Right forelimb (tissue), 1 donor: ENCODE data around the gene LIN7A.

Experiments used
- DNase-seq: peaks from one replicate; pipeline ENCODE4 v3.0.0-alpha.2; 2018

Gene LIN7A

DNA sequence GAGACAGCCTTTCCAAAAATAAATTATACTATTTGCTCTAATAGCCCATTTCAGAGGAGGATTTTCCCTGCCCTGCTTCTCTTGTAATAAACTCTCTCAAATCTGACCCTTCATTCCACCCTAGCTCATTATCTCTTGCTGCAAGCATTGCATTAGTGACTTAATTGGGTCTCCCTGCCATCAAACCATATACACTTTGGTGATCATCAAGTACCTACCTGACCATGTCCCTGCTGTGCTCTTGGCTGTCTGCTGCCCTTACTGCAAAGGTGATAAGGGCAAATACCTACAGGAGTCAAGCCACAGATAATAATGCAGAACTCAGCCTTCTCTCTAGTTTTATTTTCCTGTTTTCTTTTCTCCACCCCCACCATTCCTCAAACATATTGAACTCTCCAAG, 88.4 kb downstream of the LIN7A start:
- no peak for DNase-seq

DNA sequence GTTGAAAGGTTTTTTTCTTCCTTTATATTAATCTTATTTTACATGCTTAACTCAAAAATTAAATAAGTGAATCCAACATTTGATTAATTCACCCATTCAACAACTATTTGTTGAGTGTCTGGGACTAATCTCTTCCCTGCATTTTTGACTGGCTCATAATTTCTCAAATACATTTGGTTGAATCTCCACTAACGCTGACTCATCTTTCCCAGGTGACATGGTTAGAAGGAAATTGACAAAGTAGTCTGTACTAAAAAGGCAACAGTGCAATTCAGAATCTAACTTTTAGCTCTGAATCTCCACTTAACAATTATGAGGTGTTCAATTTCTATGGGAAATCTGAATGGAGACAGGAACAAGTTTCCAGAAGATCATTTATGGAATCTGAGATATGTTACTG, 88.9 kb downstream of the LIN7A start:
- no peak for DNase-seq

DNA sequence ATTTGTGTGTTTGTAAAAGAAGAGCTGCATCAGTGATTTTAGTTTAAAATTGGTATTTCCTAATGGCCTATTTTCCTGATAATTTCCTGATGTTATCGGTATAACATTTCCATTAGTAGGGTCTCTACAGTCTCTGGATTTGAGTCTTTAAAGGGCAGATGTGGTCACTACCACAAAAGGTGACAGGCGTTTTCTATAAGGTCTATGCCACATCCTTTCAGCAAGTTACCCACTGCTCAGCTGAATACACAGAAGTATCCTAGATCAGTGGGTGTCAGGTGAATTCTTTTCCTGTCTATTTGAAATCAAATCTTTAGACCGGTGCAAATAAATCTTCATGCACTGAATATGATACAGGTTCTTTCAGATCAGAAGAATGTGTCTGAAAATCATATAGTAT, 90.2 kb downstream of the LIN7A start:
- no peak for DNase-seq

DNA sequence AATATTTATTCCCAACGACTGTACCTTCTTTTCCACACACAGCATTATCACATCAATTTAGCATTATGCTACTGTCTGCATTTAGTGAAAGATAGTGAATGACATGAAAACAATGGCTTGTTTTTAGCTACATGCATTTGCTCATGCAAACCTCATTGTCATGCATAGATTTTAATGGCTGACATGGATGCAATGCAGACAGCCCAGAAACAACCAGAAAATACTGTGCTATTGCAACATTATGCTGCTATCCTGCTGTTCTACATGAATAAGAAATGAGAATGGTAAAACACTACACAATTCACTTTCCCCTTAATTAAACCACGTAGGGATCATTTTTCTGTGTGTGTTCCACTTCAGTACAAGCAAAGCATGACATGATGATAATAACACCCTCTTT, 90.8 kb downstream of the LIN7A start:
- DNase-seq: no peak

DNA sequence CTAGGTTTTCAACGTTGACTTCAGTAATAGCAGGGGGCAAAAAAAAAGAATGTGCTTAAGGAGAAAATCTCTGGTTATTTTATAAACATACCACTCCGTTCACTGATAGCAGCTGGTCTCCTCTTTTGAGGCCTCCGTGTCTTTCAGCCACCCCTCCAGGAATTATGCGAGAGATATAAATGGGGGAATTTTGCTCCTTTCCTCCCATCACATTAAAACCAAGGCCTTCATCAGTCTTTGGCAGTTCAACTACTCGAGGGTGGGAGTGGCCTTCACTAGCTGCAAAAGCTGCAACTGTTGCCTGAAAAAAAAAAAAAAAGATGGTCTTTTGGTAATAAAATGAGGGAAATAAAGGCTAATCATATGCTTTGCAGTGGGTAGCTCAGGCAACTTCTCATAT, 92.1 kb downstream of the LIN7A start:
- no peak for DNase-seq

DNA sequence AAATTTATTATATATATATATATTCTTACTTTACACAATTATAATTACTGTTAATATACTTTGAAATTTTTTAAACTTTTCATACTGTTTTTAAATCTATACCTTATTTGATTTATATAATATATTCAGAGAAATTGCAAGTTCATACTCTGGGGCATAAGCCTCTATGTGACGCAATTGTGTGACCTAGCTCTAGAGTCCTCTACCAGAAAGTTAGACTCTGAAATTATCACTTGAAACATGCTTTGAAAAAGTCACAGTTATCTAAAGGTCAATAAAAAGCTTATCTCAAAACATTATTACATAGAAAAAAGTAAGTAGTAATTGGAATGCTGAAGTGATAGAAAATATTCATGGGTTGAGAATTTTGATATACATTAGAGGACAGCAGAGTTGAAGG, 93.8 kb downstream of the LIN7A start:
- no peak for DNase-seq

DNA sequence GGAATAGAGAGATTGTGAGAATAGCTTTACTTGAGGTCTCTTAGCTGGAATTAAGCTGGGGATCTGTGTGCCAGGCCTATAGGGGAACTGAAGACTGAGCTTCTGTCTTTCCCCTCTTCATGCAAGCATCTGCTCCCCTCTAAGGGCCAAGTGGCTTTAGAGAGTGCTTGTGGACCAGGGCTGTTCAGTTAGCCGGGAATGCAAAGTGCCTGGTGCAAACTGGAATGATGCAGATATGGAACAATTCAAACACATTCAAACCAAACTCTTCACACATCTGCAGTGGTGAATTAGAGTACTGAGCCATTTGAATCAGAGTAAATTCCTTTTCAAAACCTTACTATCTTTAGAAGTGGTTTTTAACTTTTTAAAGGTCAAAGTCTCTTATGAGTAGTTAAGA, 99.0 kb downstream of the LIN7A start:
- DNase-seq: no peak

DNA sequence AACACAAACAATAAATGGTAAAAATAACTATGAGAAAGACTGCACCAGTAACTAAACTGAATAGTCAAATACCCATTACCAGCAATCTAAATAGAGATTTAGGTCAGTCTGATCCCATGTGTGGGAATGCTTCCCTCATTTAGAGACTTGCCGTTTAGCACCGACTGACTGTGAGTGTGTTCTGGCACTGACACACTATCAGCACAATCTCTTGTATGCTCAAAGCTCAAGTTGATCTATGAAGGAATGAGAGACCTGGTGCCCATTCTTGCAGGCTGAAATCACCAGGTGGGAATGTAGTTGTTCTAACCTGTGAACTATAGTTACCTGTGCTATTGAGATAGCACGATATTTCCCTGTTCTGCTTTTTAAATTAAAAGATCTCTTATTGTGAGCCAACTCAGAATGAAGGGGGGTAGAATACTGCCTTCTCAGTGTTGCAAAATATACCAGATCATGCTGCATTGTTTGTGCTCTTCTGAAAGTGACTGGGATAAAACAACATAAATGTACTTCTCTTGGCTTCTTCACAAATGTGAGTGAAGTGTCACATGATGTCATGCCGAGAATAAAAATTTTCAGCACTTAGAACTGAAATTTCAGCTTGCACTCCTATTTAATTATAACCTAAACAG, 99.6 kb downstream of the LIN7A start:
- no peak for DNase-seq

DNA sequence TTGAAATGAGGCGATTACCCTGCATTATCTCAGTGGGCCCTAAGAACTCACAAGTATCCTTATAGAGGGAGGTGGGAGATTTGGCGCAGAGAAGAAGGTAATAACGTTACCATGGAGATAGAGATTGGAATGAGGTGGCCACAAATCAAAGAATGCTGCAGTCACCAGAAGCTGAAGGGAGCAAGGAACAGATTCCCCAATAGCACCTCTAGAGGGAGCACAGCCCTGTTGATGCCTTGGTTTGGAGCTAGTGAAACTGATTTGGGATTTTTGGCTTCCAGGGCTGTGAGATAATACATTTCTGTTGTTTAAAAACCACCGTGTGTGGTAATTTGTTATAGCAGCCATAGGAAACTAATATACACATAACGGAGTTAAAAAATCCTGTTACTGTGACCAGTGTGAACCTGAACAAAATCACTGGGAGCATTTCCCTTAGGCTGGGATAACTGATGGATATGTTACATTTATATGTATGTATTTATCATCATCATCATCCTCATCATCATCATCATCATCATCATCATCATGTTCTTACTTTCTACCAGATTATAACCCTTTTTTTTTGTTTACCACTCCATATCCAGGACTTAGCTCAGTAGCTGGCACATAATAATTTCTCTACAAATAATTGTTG, 100.3 kb downstream of the LIN7A start:
- no peak for DNase-seq

DNA sequence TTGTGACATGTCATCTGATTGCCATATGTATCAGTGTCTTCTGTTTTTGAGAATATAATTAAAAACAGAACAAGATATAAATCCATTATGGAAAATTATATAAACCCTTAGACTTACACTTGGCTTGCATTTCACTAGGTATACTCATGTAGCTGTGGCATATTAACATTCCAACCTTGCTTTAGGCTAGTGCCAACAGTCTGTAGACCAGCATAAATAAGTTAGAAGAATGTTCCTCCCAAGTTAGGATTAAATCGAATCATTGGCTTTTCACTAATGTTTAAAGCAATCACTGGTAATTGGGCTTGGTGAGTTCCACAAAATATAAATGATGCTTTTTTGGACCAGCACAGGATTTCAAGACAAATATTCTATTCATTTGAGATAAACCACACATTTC, 103.0 kb downstream of the LIN7A start:
- DNase-seq: no peak

DNA sequence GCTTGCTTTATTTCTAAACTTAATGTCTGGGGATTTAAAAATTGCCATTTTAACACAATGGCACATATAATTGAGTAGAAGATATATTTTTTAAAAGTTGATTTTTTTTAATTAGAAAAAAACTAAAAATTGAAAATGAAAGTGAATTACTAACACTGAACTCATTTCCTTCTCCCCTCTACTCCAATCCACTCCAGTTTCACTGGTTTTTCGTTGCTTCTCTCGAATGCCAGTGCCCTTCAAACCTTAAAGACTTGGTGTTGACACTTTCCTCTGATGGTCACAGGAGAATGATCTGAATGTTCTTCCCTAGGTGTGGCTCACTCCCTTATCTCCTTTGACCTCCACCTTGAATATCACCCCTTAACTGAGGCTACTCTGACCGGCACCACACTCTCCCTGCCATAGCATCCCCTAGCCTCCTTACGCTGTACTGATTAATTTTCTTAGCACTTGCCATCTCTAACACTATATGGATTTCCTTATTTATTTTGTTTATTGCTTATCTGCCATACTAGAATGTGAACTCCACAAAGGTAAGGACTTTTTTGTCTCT, 107.1 kb downstream of the LIN7A start:
- no peak for DNase-seq

DNA sequence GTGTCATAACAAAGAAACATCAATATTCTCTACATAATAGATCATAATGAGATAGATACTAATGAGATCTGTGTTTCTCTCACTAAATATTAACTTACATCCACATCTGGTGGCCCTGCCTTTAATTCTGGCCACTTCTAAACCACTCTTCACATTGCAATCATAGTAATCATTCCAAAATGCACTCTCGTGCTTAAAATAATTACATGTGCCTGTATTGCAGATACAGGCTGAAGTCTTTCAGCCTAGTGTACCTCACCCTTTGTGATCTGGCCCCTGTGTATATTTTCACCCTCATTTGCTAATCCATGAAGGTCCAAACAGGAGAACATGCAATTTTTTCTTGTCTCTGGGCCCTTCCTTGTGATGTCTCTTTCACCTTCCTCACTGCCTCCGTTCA, 108.0 kb downstream of the LIN7A start:
- DNase-seq: no peak

DNA sequence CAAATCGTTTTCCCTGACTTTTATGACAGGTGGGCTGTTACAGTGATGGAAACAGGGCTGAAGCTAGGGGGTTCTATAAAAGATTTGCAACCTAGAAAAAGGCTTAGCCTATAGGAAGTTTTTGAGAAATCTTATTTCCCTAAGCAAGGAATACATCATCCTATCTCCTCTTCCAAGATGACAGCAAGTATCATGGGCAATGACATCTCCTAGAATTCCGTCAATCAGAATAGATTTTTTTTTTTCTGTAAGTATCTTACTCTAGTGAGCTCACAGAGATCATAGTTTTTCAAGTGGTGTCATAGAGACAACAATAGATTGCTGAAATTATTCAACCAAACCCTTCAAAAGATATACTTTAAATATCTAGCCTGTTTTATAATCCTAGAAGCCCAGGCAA, 112.2 kb downstream of the LIN7A start:
- DNase-seq: no peak

DNA sequence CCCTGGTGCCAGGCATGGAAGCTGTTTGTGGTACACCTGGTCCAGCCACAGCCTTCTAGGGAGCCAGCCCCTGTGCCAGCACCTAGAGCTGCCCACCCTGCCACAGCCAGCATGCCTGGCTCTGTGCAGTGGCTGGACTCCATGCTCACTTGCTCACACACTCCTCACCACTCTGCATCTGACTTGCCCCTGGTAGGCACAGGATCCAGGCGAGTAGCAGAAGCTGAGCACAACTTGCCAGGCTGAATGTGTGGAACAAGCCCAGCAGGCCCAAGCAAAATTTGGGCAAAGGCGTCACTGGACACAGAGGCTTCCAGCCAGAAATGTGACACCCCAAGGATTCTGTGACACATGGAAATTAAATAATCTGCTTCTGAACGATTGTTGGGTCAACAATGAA, 114.3 kb downstream of the LIN7A start:
- no peak for DNase-seq

DNA sequence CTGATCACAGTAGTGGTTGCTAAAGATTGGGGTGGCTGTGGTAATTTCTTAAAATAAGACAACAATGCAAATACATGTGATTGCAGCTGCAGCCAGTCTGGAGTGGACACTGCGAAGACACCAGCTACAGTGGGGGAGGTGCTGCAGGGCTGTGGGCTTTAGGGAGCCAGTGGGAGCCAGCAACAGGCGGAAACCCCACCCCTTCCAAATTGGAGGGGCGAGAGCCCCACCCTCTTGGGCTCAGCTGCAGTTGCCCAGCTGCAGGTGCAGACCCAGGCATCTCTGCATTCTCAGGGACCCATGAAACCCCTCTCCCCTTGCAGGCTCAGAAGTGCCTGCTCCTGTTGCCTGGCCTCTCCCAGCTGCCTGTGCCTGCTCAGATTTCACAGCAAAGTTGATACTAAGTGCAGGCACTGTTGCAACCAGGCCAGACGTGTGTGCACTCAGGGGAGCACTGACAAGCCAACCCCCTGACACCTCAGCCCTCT, 116.2 kb downstream of the LIN7A start:
- no peak for DNase-seq

DNA sequence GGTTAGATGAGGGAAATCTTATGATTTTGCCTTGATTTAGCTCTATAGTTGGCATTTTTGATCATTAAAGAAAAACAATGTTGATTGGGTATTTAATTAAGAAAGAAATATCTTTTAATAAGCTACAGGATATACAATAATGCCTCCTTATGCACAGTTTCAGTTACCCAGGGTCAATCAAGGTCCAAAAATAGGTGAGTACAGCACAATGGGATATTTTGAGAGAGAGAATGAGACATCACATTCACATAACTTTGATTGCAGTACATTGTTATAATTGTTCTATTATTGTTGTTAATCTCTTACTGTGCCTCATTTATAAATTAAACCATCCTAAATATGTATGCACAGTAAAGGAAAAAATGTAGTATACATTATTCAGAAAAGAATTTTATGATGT, 118.9 kb downstream of the LIN7A start:
- DNase-seq: no peak

DNA sequence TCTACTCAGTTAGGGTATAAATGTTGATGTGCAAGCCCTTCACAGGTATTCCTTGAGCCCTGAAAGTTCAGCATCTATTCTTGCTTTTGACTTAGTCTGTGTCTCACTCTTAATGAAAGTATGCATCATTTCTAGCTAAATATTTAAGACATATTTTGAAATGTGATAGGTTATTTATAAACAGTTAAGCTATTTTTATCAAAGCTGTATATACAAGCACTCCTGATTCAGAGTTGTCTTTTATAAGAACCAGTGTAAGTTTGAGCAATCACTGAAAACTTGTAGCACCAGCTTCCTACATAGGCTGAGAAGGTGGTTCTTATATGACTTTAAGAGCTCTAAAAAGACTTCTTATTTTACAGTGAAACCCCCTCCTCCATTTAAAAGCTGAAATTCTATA, 122.4 kb downstream of the LIN7A start:
- DNase-seq: no peak

DNA sequence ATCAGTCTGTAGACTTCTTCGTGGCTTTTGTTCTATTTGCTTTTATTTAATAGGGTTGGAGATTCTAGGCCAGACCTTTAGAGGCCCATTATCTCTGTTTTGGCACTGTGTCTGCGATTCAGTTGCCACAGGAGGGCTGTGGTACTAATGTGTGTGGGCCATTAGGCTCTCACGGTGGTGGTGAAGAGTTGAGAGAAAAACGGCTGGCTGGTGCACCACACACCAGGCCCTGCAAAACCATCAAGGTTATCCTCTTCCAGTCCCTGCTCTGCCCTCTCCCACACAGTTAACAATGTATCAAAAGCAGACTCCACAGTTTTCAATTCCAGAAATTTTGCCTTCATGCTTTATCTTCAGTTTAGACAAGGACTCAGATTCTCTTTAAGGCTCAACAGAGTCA, 123.3 kb downstream of the LIN7A start:
- no peak for DNase-seq

DNA sequence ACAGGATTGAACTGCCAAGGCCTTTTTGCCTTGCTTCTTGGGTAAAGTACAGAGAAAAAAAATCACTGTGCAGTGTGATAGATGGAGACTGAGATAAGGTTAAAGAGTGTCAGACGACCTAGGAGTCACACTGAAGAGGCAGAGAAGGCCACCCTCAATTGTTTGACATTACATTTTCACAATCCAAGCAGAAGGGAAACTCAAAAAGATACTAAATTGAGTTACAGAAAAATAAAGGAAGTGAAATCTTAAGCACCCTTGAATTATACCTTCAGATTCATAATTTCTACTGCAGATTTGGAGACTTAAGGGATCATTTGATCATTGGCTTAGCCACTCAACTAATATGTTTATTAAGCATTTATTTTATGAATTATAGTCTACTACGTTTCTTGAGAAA, 123.9 kb downstream of the LIN7A start:
- no peak for DNase-seq

DNA sequence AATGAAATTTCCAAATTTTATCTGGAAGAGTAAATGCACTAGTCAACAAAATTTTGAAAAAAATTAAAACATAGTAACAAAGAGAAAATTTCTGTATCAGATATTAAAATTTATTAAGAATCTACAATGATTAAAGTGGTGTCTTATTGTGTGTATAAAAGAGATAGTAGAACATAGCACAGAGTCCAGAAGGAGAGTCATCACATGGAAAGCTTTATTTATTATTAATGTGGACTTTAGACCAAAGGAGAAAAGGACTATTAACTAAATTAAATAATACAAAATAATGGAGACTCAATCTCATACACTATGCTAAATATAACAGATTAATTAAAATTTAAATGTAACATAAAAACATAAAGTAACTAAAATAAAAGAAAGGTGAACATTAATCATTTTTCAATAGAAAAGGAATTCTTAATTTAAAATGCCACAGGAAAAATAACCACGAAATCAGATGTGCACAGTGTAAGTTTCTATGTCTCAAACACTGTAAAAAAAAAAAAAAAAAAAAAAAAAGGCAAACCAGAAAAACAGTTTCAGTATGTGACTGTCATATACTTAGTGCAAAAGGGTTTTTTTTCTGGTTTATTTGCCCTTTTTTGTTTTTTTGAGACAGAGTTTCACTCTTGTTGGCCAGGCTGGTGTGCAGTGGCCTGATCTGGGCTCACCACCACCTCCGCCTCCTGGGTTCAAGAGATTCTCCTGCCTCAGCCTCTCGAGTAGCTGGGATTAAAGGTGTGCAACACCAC, 125.6 kb downstream of the LIN7A start:
- no peak for DNase-seq

DNA sequence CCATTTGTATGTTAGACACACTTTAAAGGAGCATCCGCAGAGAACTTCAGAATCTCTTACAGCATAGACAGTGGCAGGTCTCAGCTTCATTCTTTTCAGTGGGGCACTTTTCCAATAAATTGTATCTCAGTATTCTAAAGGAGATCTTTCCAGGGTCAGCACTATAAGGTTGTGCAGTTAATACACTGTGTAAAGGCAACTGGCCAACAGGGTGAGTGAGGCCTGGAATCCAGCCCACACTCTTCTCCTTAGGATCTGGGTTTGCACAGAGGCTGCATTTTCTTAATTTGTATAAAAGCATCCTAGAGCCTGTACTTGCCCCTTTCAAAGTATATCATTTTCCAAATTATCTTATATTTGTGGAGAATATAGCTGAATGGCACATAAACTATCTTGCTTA, 126.9 kb downstream of the LIN7A start:
- no peak for DNase-seq

DNA sequence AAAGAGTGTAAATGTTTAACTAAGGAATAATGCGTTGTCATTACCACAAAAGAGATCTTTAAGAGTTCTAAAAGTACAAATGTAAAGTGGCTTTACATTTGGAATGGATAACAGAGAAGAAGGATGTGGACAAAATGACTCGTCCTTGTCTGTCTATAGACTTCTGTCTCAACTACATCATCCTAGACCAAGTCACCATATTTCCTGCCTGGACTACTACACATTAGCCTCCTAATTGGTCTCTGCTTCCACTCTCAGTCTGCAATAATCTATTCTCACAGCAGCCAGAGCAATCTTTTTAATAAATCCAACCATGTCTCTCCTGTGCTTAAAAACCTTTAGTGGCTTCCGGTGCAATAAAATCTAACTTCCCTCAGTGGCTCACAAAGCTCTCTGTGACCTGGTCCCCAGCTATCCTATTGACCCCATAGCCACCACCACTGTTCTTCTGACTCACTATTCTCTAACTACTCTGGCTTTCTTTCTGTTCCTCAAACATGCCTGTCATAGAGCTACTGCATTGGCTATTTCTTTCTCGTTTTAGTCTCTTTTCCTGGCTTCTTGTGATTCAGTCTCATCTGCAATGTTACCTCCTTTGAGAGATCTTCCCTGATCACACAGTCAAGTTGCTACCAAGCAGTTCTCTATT, 130.0 kb downstream of the LIN7A start:
- DNase-seq: no peak

DNA sequence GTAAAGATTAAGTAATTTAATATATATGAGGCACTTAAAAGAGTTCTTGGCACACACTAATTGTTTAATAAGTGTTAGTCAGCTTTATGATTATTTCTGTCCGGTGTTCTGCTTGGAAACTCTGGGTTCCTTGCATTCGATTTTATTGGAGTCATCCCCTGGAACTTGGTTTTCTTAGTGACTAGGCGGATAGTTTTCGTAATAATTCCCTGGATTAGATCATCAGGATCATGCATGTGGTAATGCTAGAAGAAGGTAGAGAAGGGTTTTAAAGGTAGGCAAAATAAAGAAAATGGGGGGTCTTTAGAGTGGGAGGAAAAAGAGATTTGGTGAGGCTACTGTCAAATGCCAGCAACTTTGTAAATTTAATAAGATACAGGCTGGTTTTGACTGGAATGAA, 132.6 kb downstream of the LIN7A start:
- DNase-seq: no peak
